GM12873 (cell line): ENCODE data around the gene MRPL14.
A peak's percentile ranks its signal among the peaks of the same experiment; 100 is the strongest.

Experiments used
- CTCF ChIP-seq: IDR thresholded peaks from 2 replicates; pipeline ENCODE4 v1.5.1; 2012; ENCODE audit warnings: low read depth, mild to moderate bottlenecking, moderate library complexity, low read length, control low read depth; ENCODE audit not compliant: insufficient read depth; ENCODE audit errors: missing control alignments

The MRPL14 gene

GRCh38 chr6:44074813-44075646 lies 52.2 kb downstream of the MRPL14 start:
- TF ChIP-seq CTCF, result no peak

- peak; percentile 89 for TF ChIP-seq CTCF
Measured at GRCh38 chr6:44074439-44074812, 52.8 kb downstream of the MRPL14 start.

- peak; percentile 28 for TF ChIP-seq CTCF
Measured at GRCh38 chr6:44073612-44074438, 53.4 kb downstream of the MRPL14 start.

GRCh38 chr6:44072959-44073611 lies 54.2 kb downstream of the MRPL14 start:
- no peak for TF ChIP-seq CTCF

- TF ChIP-seq CTCF, result no peak
Measured at GRCh38 chr6:44072452-44072958, 54.7 kb downstream of the MRPL14 start.

- TF ChIP-seq CTCF, result no peak
Measured at GRCh38 chr6:44071670-44072451, 55.4 kb downstream of the MRPL14 start.
